ENCODE results near the gene ANTKMT. TPM values are rescaled to one million over a fixed set of nuclear protein-coding genes. Genes with fewer than 3 reads are reported as not detected.

The ANTKMT gene
- total and polyA plus RNA-seq, 2 donors (not counting 3 experiments of a cell fraction or from before 2014, with no cell fraction given) = 26.1 to 27.9 TPM

- DNase-seq (ENCODE audit: low read depth, low spot score) = peak; percentile 90
- peak; percentile 81 for FAIRE-seq
- Histone ChIP-seq H3K9ac (replicated peaks; ENCODE audit: extremely low read depth, insufficient read depth, low read length) (peak within 1 kb of the TSS; percentile 49), H3K4me3 (replicated peaks in 1 of 3; ENCODE audit: insufficient read depth in 1 of 3, low read depth in 1 of 3, low read length in 3 of 3) (peak within 1 kb of the TSS; percentile 68 to 83 (median 71)), H4K20me1 (replicated peaks; ENCODE audit: control insufficient read depth, extremely low read depth, insufficient read depth, low read length) (no peaks in the 10 kb centered on the region), H3K4me2 (ENCODE audit: insufficient read depth, low read length) (peak within 1 kb of the TSS; percentile 66), H2AFZ (ENCODE audit: low read depth, low read length) (peak within 1 kb of the TSS; percentile 76), H3K9me1 (replicated peaks; ENCODE audit: control insufficient read depth, extremely low read depth, insufficient read depth, low read length) (no peaks in the 10 kb centered on the region), H3K36me3 (ENCODE audit: control insufficient read depth in 2 of 2, extremely low read depth in 1 of 2, insufficient read depth in 2 of 2, low read length in 2 of 2) (peaks cover 7 to 12% of the 10 kb centered on the region in 2 experiments), H3K4me1 (ENCODE audit: control insufficient read depth, extremely low read depth, insufficient read depth, low read length) (peaks cover 20% of the 10 kb centered on the region), H3K27me3 (ENCODE audit: control insufficient read depth in 2 of 2, insufficient read depth in 2 of 2, low read length in 2 of 2) (no peaks in the 10 kb centered on the region), H3K9me3 (replicated peaks; ENCODE audit: control insufficient read depth, insufficient read depth, low read length) (no peaks in the 10 kb centered on the region), H3K27ac (ENCODE audit: insufficient read depth, low read depth, low read length) (peak within 1 kb of the TSS; percentile 31), H3K79me2 (ENCODE audit: control insufficient read depth, insufficient read depth, low read length) (peaks cover 31% of the 10 kb centered on the region)
- intact Hi-C loops (cut with micrococcal nuclease) = loop anchor here (1.0 kb wide), 1 partner anchor 12 kb away; the partner anchor contains the start of gene RHOT2
- dilution Hi-C loops (cut with MboI; ENCODE audit: extremely low pct_ligation_motif_present, low sequenced_read_pairs) = no loop called here
- TF ChIP-seq FOS (IDR thresholded peaks at IDR 0.05; ENCODE audit: borderline replicate concordance, insufficient read depth, low read length) = no peak
- TF ChIP-seq EZH2 (IDR thresholded peaks at IDR 0.05; ENCODE audit: borderline replicate concordance, low read depth, low read length, severe bottlenecking) = no peak
- no peak for TF ChIP-seq CTCF (IDR thresholded peaks at IDR 0.05; ENCODE audit: extremely low read depth in 1 of 2, insufficient read depth in 1 of 2, low read depth in 1 of 2, low read length in 2 of 2)
- TF ChIP-seq POLR2A (IDR thresholded peaks at IDR 0.05; ENCODE audit: low read depth, low read length) = peak; percentile 92
- TF ChIP-seq JUN (IDR thresholded peaks at IDR 0.05; ENCODE audit: borderline replicate concordance, insufficient read depth, insufficient read length, low read depth) = no peak
- no peak for TF ChIP-seq MAX (IDR thresholded peaks at IDR 0.05; ENCODE audit: insufficient read depth, insufficient read length)
- peak; percentile 89 for TF ChIP-seq POLR2AphosphoS5 (IDR thresholded peaks at IDR 0.05; ENCODE audit: insufficient read depth, low read depth, low read length)
- ChIA-PET CTCF (interaction anchor here (0.7 to 1.8 kb wide), 4 partner anchors 12 to 101 kb away, joined by 3 to 5 read pairs (median 4); no protein-coding TSS in a partner anchor), POLR2A (no interaction called here)
- BruUV-seq (replicated peaks) = no TSS peak
These were observed 40.9 kb upstream of the ANTKMT start, which contains the start of gene STUB1 for GRCh38 chr16:679814-680624. STUB1 (plus strand) TSS chr16:680410; CDS start chr16:680526, 116 bp downstream.

All from endothelial cell of umbilical vein (primary cell).